ENCODE results near the gene SH2D5. TPM values are rescaled to one million over a fixed set of nuclear protein-coding genes. Genes with fewer than 3 reads are reported as not detected.

SH2D5 gene
- total RNA-seq, 4 donors from 2014 or later, result 0.37 TPM; not detected in 3

DNA sequence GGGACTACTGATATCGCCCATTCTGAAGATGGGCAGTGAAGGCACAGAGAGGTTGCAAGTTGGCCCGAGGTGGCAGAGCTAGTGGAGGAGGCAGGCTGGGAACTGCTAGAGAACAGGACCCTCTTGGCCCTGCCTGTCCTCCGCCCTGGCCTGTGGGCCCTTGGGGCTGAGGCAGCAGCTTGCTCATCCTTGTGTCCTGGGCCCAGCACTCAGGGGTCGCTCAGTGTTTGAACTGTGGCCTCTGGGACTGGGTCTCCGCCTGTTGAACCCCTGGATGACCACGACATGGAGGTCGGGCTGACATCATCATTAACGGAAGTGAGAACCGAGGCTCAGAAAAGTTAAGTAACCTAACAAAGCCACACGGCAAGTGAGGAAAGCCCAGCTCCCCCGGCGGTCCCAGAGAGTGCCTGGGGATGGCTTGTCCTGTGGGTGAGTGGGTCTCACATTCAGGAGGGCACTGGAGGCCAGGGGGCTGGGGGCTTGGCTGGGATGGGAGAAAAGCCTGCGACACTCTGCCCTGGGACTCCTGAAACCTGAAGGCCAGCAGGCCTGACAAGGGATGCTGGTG, 48.4 kb downstream of the SH2D5 start:
- Histone ChIP-seq H3K36me3 (no peaks in the 10 kb centered on the region), H3K27me3 (no peaks in the 10 kb centered on the region), H3K4me3 (no peak overlapping the region), H3K27ac (peak overlapping the region in 2 of 4 donors; percentile 28 to 58), H3K9me3 (no peaks in the 10 kb centered on the region), H3K4me1 (no peaks in the 10 kb centered on the region)
- WGBS, 2 donors (ENCODE audit: low coverage in 1 of 2), result 71% methylated on average over 13 of the region's 13 CpGs; no CpG with 5 or more reads in 1 of the 2 donors
- in situ Hi-C loops (cut with MboI; ENCODE audit: low pct_ligation_motif_present in 1 of 4, low pct_unique_long_range_greater_than_20kb in 1 of 4, low sequenced_read_pairs in 3 of 4), result loop anchor here in 2 of 4 donors (25.0 kb wide), 2 partner anchors 503 to 528 kb away; partner anchors contain the start of gene EIF4G3 (in 1 of the 2)
- no peak for DNase-seq
- TF ChIP-seq POLR2A (IDR thresholded peaks at IDR 0.05) (no peak), EP300 (IDR thresholded peaks at IDR 0.05; ENCODE audit: low read depth) (no peak), POLR2AphosphoS5 (IDR thresholded peaks at IDR 0.05) (no peak)
- TF ChIP-seq, protein P1, sequence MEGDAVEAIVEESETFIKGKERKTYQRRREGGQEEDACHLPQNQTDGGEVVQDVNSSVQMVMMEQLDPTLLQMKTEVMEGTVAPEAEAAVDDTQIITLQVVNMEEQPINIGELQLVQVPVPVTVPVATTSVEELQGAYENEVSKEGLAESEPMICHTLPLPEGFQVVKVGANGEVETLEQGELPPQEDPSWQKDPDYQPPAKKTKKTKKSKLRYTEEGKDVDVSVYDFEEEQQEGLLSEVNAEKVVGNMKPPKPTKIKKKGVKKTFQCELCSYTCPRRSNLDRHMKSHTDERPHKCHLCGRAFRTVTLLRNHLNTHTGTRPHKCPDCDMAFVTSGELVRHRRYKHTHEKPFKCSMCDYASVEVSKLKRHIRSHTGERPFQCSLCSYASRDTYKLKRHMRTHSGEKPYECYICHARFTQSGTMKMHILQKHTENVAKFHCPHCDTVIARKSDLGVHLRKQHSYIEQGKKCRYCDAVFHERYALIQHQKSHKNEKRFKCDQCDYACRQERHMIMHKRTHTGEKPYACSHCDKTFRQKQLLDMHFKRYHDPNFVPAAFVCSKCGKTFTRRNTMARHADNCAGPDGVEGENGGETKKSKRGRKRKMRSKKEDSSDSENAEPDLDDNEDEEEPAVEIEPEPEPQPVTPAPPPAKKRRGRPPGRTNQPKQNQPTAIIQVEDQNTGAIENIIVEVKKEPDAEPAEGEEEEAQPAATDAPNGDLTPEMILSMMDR (IDR thresholded peaks at IDR 0.05), result no peak
- intact Hi-C loops (cut with DNase I; ENCODE audit: low total_unique reads), result loop anchor here (2.0 kb wide), 1 partner anchor 23 kb away; no protein-coding TSS in a partner anchor

DNA sequence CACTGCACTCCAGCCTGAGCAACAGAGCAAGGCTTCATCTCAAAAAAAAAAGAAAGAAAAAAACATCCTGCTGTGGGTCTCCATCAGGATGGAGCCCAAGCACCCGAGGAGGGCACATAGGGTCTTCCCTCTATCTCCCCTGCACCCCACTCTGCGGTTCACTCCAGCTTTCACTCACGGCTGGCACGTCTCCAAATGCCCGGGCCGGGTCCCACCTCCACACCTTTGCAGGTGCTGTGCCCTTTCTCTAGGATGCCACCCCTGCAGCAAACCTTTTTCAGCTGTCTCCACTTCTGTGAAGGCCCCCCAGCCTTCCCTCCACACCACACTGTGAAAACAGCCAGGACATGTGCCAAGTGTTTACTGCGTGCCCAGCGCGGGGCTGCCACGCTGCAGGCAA, 48.9 kb downstream of the SH2D5 start:
- no peak for DNase-seq
- WGBS, 2 donors (ENCODE audit: low coverage in 1 of 2), result 73 to 85% methylated on average over 6 to 10 of the region's 10 CpGs
- Histone ChIP-seq H3K4me3 (no peak overlapping the region), H3K4me1 (no peaks in the 10 kb centered on the region), H3K27me3 (no peaks in the 10 kb centered on the region), H3K9me3 (no peaks in the 10 kb centered on the region), H3K36me3 (no peaks in the 10 kb centered on the region), H3K27ac (no peak overlapping the region)
- in situ Hi-C loops (cut with MboI; ENCODE audit: low pct_ligation_motif_present in 1 of 4, low pct_unique_long_range_greater_than_20kb in 1 of 4, low sequenced_read_pairs in 3 of 4), result loop anchor here in 2 of 4 donors (25.0 kb wide), 2 partner anchors 504 to 529 kb away; partner anchors contain the start of gene EIF4G3 (in 1 of the 2)
- intact Hi-C loops (cut with DNase I; ENCODE audit: low total_unique reads), result loop anchor here (2.0 kb wide), 1 partner anchor 23 kb away; no protein-coding TSS in a partner anchor
- TF ChIP-seq POLR2A (IDR thresholded peaks at IDR 0.05), result no peak
- TF ChIP-seq, protein P1 (IDR thresholded peaks at IDR 0.05), result no peak
- no peak for TF ChIP-seq EP300 (IDR thresholded peaks at IDR 0.05; ENCODE audit: low read depth)
- no peak for TF ChIP-seq POLR2AphosphoS5 (IDR thresholded peaks at IDR 0.05)

DNA sequence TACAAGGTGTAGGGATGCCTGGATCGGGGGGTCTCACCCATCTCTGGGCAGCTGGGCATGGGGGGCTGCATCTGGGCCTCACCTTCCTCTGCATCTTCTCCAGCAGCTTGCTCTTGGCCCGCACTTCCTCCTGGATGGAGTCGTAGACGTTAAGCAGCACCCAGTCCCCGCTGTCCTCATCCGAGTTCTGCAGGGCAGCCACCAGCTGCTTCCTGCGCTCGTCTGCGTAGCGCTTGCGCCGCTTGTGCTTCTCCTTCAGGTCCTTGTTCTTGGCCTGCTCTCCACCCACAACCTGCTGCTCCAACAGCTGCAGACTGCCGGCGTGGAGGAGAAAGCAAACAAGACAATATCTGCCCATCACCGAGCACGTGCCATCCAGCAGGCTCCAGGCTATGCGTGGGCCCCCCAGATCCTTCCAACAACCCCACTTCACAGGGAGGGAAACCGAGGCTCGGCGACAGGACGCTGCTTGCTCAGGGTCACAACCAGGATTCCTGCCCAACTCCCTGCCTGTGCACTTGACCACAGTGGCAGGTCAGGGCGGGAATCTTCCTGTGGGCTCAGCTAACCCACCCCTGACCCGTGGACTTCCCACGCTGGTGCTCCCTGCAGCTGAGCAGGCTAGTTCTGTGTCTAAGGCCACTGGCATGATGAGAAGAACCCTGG, 49.8 kb downstream of the SH2D5 start:
- H3K4me1 ChIP-seq, result no peaks in the 10 kb centered on the region
- H3K36me3 ChIP-seq, result no peaks in the 10 kb centered on the region
- H3K9me3 ChIP-seq, result no peaks in the 10 kb centered on the region
- TF ChIP-seq, protein P1 (IDR thresholded peaks at IDR 0.05), result no peak
- TF ChIP-seq POLR2AphosphoS5 (IDR thresholded peaks at IDR 0.05) (no peak), POLR2A (IDR thresholded peaks at IDR 0.05) (no peak), EP300 (IDR thresholded peaks at IDR 0.05; ENCODE audit: low read depth) (no peak)
- intact Hi-C loops (cut with DNase I; ENCODE audit: low total_unique reads), result no loop called here
- DNase-seq, result peak; percentile 25
- no peak overlapping the region for H3K4me3 ChIP-seq
- 40 to 77% methylated on average over 1 to 24 of the region's 24 CpGs for WGBS, 2 donors (ENCODE audit: low coverage in 1 of 2)
- H3K27ac ChIP-seq, result no peak overlapping the region
- in situ Hi-C loops (cut with MboI; ENCODE audit: low pct_ligation_motif_present in 1 of 4, low pct_unique_long_range_greater_than_20kb in 1 of 4, low sequenced_read_pairs in 3 of 4), result loop anchor here in 2 of 4 donors (25.0 kb wide), 2 partner anchors 505 to 530 kb away; partner anchors contain the start of gene EIF4G3 (in 1 of the 2)
- H3K27me3 ChIP-seq, result no peaks in the 10 kb centered on the region

DNA sequence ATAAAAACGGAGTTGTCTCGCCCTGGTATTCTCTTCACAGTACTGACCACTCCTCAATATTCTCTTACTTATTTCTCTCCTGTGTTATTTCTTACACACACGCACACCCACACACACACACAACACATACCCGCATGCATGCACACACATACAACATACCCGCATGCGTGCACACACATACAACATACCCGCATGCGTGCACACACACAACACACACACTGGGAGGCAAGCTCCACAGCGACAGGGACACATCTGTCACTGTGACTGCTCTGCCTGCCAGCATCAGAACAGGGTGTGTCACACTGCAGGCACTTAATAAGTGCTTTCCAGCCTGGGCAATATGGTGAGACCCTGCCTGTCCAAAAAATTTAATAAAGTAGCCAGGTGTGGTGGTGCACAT, 50.5 kb downstream of the SH2D5 start:
- in situ Hi-C loops (cut with MboI; ENCODE audit: low pct_ligation_motif_present in 1 of 4, low pct_unique_long_range_greater_than_20kb in 1 of 4, low sequenced_read_pairs in 3 of 4), result loop anchor here in 2 of 4 donors (25.0 kb wide), 2 partner anchors 505 to 530 kb away; partner anchors contain the start of gene EIF4G3 (in 1 of the 2)
- 92 to 94% methylated on average over 6 to 9 of the region's 9 CpGs for WGBS, 2 donors (ENCODE audit: low coverage in 1 of 2)
- Histone ChIP-seq H3K9me3 (no peaks in the 10 kb centered on the region), H3K36me3 (no peaks in the 10 kb centered on the region), H3K27me3 (no peaks in the 10 kb centered on the region), H3K4me3 (no peak overlapping the region), H3K4me1 (no peaks in the 10 kb centered on the region), H3K27ac (no peak overlapping the region)
- DNase-seq, result no peak
- intact Hi-C loops (cut with DNase I; ENCODE audit: low total_unique reads), result no loop called here
- TF ChIP-seq POLR2A (IDR thresholded peaks at IDR 0.05) (no peak), POLR2AphosphoS5 (IDR thresholded peaks at IDR 0.05) (no peak), EP300 (IDR thresholded peaks at IDR 0.05; ENCODE audit: low read depth) (no peak)
- TF ChIP-seq, protein P1 (IDR thresholded peaks at IDR 0.05), result no peak

Data from transverse colon (tissue), 4 donors.